GM18909 (cell line): ENCODE results near the gene SIX3.

Source experiments
- ATAC-seq: cut with Tn5 transposase; IDR thresholded peaks from one replicate; pipeline ENCODE4 v1.9.1; 2021; ENCODE audit warnings: mild to moderate bottlenecking; ENCODE audit not compliant: unreplicated experiment, poor library complexity

The SIX3 gene

DNA sequence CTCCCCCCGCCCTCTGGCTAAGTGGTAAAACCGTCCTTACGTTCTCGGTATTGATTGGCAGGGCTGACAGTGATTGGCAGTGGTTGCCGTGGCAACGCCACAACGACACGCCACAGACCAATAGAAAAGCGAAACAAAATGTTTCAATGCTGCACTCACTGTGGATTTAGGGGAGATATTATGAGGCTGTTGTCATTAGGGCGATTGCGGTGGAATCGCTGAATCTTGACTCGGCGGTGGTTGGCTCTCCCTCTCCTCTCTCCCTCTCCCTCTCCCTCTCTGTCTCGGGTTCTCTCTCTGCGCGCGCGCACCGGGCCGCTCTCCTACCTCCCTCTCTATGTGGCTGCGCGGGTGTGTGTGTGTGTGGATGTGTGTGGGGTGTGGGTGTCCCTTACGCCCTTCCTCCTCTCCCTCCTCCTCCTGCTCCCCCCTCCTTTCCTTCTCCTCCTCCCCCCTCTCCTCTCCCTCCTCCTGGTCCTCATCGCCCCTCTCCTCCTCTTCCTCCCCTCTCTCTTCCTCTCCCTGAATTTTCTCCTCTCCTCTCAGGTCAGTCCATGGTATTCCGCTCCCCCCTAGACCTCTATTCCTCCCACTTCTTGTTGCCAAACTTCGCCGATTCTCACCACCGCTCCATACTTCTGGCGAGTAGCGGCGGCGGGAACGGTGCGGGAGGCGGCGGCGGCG, at the start of gene SIX3:
SIX3 (plus strand) TSS at position 152 of the 684 bp plus-strand sequence; CDS start at position 555, 403 bp downstream.
- peak; percentile 44 for ATAC-seq

GRCh38 chr2:44894058-44894457, 47.4 kb upstream of the SIX3 start:
- no peak for ATAC-seq

- ATAC-seq = no peak
Measured at GRCh38 chr2:44895061-44895460, 46.4 kb upstream of the SIX3 start.

DNA sequence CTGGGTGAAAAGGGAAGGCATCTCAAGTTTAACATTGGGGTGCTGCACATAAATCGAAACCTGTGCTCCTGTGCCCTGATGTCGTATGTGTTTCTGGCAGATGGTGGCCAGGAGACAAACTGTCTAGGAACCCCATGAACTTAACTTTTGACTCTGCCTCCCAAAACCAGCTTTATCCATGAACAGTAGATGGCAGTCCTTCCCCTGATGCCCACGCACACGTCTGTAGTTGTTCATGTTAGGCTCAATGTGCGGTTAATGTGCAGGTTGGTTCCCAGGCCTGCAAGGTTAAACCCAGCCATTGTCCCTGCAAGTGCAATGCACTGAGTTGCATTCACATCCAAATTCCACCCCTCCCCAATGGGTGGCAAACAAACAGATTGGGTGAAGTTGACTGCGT, 44.1 kb upstream of the SIX3 start:
- no peak for ATAC-seq

DNA sequence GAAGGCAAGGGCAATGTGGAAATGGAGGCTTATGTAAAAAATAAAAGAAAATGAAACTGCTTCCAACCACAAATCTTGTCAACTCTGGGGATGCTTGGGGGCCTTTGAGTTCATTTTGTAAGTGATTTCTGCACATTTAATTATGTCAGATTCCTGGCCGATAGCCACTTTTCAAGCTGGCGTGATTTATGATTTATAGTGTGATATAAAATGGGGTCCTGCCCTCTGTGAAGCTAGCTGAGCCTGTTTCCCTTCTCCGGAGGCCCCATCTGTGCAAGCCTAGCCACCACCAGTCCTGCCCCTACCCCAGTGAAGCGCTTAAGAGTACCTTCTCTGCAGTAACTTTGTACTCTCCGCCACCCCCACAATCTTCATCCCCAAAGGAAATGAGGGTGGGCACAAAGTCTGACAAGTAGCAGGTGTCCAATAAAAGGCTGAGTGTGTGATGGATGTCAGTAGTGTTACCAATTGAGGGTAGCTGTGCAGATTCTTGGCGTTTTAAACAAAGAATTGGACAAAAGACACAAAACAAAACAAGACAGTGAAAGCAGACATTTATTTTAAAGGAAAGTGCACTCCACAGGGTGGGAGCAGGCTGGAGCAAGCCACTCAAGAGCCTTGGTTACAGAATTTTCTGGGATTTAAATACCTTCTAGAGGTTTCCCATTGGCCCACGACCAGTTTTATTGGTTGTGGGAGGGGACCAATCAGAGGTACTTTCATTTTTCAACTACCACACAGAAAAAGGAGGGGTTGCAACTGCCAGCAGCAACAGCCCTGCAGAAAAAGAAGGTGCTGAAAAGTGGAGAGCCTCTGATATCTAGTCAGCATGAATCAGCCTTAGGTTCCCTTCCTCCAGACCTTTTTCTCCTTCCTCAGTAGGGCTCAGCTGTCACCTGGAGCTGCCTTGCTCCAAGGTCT, 39.0 kb upstream of the SIX3 start:
- ATAC-seq = no peak

GRCh38 chr2:44904578-44904977, 36.9 kb upstream of the SIX3 start:
- no peak for ATAC-seq

DNA sequence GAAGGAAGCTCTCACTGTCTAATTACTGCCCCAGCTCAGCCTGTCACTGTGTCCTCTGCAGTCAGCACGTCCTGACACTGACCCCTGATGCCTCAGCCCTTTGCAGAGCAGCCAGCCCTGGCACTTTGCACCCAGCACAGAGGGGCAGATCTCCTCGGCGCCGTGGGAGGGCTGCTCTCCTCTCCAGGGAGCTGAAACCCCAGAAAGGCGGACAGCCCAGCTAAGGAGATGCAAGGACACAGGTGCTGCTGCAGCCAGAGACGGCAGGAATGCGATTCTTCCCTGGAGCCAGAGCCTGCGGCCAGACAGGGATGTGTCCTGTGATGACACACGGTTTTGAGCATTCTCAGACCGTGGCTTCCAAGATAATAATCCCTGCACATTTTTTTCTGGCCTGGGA, 34.5 kb upstream of the SIX3 start:
- no peak for ATAC-seq

DNA sequence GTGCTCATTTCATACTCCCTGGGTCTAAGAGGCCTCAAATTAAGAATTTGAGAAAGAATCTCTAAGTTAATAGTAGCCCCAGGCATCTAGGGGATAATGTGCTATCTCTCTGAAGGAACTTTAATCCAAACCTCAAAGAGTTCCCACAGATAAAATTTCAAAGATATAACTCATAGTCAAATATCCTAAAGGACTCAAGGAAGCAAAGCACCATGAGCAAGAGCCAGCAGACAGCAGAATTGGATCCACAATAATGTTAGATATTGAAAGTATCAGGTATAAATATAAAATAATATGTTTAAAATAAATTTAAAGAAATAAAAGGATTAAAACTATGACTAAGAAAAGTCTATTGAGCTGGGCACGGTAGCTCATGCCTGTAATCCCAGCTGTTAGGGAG, 31.7 kb upstream of the SIX3 start:
- no peak for ATAC-seq

DNA sequence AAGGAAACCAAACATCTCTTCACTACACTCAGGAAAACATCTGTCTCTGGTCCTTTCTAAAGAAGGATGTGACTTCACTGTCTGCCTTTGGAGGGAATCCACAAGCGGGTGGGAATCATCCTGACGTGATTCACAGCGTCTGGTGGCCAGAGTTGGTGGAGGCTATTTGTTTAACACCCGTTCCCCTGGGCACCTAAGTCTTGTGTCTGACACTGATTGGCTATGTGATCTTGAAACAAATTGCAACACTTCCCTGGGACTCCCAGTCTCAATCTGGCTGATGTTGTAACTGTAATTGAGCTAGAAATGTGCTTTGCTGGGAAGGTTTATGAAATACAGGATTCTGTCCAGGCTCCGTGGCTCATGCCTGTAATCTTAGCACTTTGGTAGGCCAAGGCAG, 28.8 kb upstream of the SIX3 start:
- ATAC-seq = no peak

DNA sequence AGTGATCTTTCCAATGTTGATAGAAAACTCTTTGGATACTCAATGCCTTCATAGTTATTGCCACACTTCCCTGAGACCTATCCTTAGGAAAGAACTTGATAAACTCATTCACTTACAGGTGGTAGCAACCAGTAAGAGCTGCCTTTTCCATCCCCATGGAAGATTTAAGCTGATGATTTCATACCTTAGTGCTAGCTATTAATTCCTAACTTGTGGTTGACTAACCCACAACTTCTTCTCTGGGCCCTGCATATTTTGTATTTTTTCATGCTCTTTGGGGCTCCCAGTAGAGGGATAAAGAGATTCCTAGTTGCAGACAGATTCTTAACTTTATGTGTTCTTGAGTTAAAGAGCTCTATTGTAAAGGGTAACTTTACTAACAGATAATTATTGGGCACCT, 25.2 kb upstream of the SIX3 start:
- no peak for ATAC-seq

DNA sequence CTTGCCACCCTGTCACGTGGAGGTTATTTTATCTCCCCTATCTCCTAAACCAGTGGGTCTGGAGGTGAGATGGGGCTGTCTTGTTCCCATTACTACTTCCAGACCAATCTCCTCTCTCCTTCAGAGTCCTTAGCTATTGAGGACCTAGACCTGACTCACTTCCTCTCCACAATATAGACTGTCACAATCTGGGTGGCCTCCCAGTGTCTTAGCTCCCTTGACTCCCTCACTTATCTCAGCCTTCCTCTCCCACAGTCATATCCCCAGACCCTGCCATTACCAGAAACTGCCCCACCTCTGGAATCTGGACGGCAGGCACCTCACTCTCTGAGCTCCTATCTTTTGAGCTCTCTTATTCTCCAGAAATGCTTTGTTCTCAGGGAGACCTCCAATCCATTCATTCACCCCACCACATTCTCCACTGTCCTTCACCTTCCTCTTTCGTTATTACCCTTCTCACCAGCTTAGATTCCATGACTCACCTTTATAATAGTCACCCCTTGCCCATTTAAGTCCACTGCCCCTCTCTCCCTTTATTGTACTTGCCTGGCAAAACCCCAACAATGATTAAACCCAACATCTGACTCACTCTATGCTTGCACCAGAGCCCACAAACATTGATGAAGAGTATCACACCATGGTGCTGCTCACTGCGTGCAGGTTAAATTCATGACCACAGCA, 23.3 kb upstream of the SIX3 start:
- peak; percentile 57 for ATAC-seq

- no peak for ATAC-seq
Measured at GRCh38 chr2:44920751-44921150, 20.8 kb upstream of the SIX3 start.

- no peak for ATAC-seq
Measured at GRCh38 chr2:44922776-44923175, 18.7 kb upstream of the SIX3 start.

- ATAC-seq = no peak
Measured at GRCh38 chr2:44925561-44926136, 15.9 kb upstream of the SIX3 start.

DNA sequence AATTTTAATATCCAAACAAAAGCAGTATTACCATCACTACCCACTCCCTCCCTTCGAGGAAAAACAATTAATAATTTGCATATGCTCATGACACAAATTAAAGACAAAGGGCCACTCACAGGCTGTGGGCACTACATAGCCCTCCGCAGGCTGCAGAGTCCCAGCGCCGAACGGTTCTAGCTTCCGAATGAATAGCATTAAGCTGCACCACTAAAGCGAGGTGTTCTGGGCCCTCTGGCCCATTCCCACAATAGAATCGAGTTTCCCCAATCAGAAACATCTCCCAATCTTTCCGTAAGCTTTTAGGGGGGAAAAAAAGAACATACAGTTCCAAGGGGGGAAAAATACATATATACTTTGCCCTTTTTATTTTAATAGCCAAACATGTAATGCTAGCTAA, 14.5 kb upstream of the SIX3 start:
- ATAC-seq = no peak

DNA sequence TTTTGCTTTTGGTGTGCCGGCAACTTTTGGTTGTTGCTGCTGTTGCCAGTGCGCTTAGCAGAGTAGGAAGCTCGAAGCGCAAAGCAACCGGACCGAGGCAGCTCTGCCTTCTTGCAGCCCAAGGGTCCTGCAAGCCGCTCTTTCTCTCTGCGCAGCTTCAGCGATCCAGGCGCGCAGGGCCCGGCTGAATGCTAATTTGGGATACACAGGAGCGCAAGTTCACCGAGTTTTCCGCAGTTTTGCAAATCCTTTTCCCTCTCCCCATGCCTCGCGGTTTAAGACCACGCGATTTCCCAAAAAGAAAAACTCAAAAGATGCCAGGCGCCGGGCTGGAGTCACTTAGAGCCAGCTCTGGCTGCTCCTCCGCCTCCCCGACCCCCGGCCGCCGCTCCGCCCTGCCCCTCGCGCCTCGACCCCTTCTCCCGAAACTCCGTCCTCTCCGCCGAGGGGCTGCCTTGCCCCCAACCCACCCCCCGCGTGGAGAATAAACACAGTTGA, 13.5 kb upstream of the SIX3 start:
- no peak for ATAC-seq

DNA sequence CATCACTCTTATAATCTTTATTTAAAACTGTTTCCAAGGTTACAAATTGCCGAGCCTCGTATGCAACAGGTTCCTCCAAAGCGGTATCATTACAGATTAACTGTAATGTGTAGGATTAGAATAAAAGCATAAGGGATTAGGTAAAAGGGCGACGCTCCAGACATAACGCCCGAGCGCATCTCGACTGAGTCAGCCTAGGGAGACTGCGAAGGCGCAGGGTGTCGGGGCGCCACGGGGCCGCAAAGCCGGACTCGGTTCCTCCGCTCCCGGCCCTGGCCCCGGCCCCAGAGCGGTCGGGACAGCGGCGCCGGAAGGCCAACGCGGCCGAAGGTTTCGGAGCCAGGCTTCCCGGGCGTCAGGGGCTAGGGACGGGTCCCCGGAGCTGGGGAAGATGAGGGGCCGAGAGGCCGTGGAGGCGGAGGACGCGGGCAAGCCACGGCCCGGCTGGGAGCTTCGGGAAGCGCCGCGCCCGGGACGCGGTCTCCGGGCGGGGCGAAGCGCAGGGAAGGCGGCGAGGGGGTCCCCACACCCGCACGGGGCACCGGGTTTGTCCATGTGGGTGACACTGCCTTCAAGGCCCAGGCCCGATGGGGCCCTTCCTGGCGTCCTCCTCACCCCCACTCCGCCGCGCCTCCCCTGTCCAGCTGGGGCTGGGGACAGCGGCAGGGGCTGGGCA, 12.9 kb upstream of the SIX3 start:
- ATAC-seq = no peak

GRCh38 chr2:44929159-44929734, 12.3 kb upstream of the SIX3 start:
- no peak for ATAC-seq

DNA sequence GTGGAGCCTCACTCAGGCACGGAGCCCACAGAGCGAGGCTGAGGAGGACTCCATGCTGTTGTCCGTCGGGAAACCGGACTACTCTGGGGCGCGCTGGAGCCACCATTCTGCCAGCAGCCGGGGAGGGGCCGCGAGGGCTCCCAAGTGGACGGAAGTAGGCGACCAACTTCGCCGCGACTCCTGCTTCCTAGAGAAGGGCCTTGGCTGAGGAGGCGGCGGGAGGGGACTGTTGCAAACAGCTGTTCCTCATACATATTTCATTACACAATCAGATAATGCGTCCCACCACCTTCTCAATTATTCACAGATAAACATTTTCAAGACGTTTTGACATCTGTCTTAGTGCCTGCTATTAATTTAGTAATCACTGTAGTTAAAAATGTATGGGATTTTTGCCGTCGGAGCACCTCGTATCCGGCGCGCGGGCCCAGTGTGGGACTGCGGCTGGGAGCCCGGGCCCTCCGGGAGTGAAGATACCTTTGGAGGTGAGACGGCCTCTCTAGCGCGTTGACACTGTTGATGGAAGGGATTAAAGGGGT, 11.7 kb upstream of the SIX3 start:
- ATAC-seq = no peak
